ENCODE measurements around the gene RBMX. TPM values are rescaled to one million over a fixed set of nuclear protein-coding genes. Genes with fewer than 3 reads are reported as not detected.

The RBMX gene
- total RNA-seq, 1 donor from 2014 or later, result 267 TPM

DNA sequence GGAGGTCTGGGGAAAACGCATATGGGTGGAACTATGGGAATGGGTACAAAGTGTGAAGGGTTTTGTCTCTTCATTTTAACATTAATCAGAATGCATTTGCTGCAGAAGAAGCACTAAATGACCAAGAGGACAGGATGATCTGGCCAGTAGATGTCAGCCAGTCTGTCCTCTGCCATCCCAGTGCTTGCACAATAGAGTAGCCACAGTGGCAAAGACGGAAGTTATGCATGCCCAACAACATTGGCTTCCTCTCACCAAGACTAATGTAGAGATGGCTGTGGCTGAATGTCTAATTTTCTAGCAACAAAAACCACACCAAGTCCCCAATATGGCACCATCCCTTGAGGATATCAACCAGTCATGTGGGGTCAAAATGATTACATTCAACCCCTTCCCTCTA, 54.8 kb downstream of the RBMX start:
- Mint-ChIP-seq H3K9me3 (ENCODE audit: unreplicated experiment) (no peaks in the 10 kb centered on the region), H3K4me1 (ENCODE audit: unreplicated experiment) (peaks cover 6% of the 10 kb centered on the region), H3K36me3 (ENCODE audit: low read depth, unreplicated experiment) (peaks cover 11% of the 10 kb centered on the region), H3K27me3 (ENCODE audit: unreplicated experiment) (no peaks in the 10 kb centered on the region), H3K27ac (ENCODE audit: unreplicated experiment) (no peak overlapping the region), H3K4me3 (ENCODE audit: unreplicated experiment) (no peak overlapping the region)
- DNase-seq (ENCODE audit: low spot score), result no peak
- TF ChIP-seq, protein P1, sequence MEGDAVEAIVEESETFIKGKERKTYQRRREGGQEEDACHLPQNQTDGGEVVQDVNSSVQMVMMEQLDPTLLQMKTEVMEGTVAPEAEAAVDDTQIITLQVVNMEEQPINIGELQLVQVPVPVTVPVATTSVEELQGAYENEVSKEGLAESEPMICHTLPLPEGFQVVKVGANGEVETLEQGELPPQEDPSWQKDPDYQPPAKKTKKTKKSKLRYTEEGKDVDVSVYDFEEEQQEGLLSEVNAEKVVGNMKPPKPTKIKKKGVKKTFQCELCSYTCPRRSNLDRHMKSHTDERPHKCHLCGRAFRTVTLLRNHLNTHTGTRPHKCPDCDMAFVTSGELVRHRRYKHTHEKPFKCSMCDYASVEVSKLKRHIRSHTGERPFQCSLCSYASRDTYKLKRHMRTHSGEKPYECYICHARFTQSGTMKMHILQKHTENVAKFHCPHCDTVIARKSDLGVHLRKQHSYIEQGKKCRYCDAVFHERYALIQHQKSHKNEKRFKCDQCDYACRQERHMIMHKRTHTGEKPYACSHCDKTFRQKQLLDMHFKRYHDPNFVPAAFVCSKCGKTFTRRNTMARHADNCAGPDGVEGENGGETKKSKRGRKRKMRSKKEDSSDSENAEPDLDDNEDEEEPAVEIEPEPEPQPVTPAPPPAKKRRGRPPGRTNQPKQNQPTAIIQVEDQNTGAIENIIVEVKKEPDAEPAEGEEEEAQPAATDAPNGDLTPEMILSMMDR (IDR thresholded peaks at IDR 0.05; ENCODE audit: unreplicated experiment), result no peak

Other genes with a start within 250 kb of the RBMX start
- gene CD40LG, start 232.6 kb downstream of the RBMX start, total RNA-seq (ENCODE audit: unreplicated experiment), result not detected
- gene ARHGEF6, start 99.8 kb downstream of the RBMX start, total RNA-seq (ENCODE audit: unreplicated experiment), result 18.8 TPM
- not detected for gene GPR101, start 153.3 kb upstream of the RBMX start, total RNA-seq (ENCODE audit: unreplicated experiment)